Neural progenitor cell (in vitro differentiated cells): ENCODE results near the gene LRRC15. TPM values are rescaled to one million over a fixed set of nuclear protein-coding genes. Genes with fewer than 3 reads are reported as not detected.

Source experiments
- DNase-seq: peaks from one replicate; pipeline ENCODE4 v3.0.0-alpha.2; 2016; ENCODE audit warnings: low spot score
- H2AFZ ChIP-seq: fragments of 200-600 bp; sonication (generic); replicated peaks from 2 replicates; pipeline ENCODE4 v1.6.1; 2016; ENCODE audit warnings: antibody characterized with exemption
- H3F3A ChIP-seq: fragments of 200-600 bp; sonication (generic); 2 replicates; pipeline ENCODE4 v1.6.1; 2016; ENCODE audit warnings: antibody characterized with exemption, low read depth
- H3K27ac ChIP-seq: fragments of 200-600 bp; sonication (generic); 2 replicates; pipeline ENCODE4 v1.5.1; 2016; ENCODE audit warnings: mild to moderate bottlenecking
- H3K27me3 ChIP-seq: fragments of 200-600 bp; sonication (generic); 2 replicates; pipeline ENCODE4 v1.6.1; 2016; ENCODE audit warnings: mild to moderate bottlenecking, moderate library complexity
- H3K36me3 ChIP-seq: fragments of 200-600 bp; sonication (generic); 2 replicates; pipeline ENCODE4 v1.5.1; 2016
- H3K4me1 ChIP-seq: fragments of 200-600 bp; sonication (generic); 2 replicates; pipeline ENCODE4 v1.6.1; 2016; ENCODE audit warnings: mixed run types
- H3K4me2 ChIP-seq: fragments of 200-600 bp; sonication (generic); 2 replicates; pipeline ENCODE4 v1.6.1; 2016
- H3K4me3 ChIP-seq: fragments of 200-600 bp; sonication (generic); 2 replicates; pipeline ENCODE4 v1.5.1; 2016
- H3K79me2 ChIP-seq: fragments of 200-600 bp; sonication (generic); 2 replicates; pipeline ENCODE4 v1.6.1; 2016; ENCODE audit warnings: low read depth
- H3K9ac ChIP-seq: fragments of 200-600 bp; sonication (generic); 2 replicates; pipeline ENCODE4 v1.6.1; 2016
- H3K9me3 ChIP-seq: fragments of 200-600 bp; sonication (generic); 2 replicates; pipeline ENCODE4 v1.5.1; 2016; ENCODE audit warnings: low read depth
- H4K20me1 ChIP-seq: fragments of 200-600 bp; sonication (generic); 2 replicates; pipeline ENCODE4 v1.6.1; 2016; ENCODE audit warnings: low read depth
- H3K27ac Mint-ChIP-seq: 3 replicates; pipeline ENCODE4 v1.8.0; 2021; ENCODE audit warnings: mixed read lengths
- H3K27me3 Mint-ChIP-seq: 2 replicates; pipeline ENCODE4 v1.8.0; 2022; ENCODE audit warnings: low read depth, mild to moderate bottlenecking, inconsistent platforms, moderate library complexity, mixed read lengths; ENCODE audit not compliant: insufficient read depth
- H3K36me3 Mint-ChIP-seq: 3 replicates; pipeline ENCODE4 v1.8.0; 2021; ENCODE audit warnings: mixed read lengths
- H3K4me1 Mint-ChIP-seq: 3 replicates; pipeline ENCODE4 v1.8.0; 2021; ENCODE audit warnings: mixed read lengths
- H3K4me3 Mint-ChIP-seq: 3 replicates; pipeline ENCODE4 v1.8.0; 2021; ENCODE audit warnings: mild to moderate bottlenecking, moderate library complexity, mixed read lengths
- H3K9me3 Mint-ChIP-seq: 3 replicates; pipeline ENCODE4 v1.8.0; 2020; ENCODE audit warnings: mixed read lengths
- CTCF ChIP-seq: fragments of 200-600 bp; sonication (generic); IDR thresholded peaks from 2 replicates; pipeline ENCODE4 v1.5.1; 2017; ENCODE audit warnings: antibody characterized with exemption, mild to moderate bottlenecking
- EZH2 ChIP-seq: fragments of 200-600 bp; sonication (generic); IDR thresholded peaks from 2 replicates; pipeline ENCODE4 v1.6.1; 2017; ENCODE audit warnings: antibody characterized with exemption, mild to moderate bottlenecking, moderate library complexity
- EZH2phosphoT487 ChIP-seq: fragments of 200-600 bp; sonication (generic); IDR thresholded peaks from 2 replicates; pipeline ENCODE4 v1.6.1; 2017; ENCODE audit warnings: antibody characterized with exemption
- total RNA-seq: library from RNA; depleted of rRNA; stranded (reverse); fragments of >200 nt; gene quantifications from 2 replicates; pipeline ENCODE4 v1.2.3, GENCODE V29; 2015; ENCODE audit warnings: low replicate concordance

LRRC15 gene
- total RNA-seq, 1 donor from 2014 or later = not detected

- TF ChIP-seq EZH2 (no peak), EZH2phosphoT487 (no peak), CTCF (no peak)
- peaks cover 30% of the 10 kb centered on the region for H3F3A ChIP-seq
- Mint-ChIP-seq H3K27ac (no peak overlapping the region), H3K4me3 (no peak overlapping the region), H3K9me3 (no peaks in the 10 kb centered on the region), H3K4me1 (peaks cover 52% of the 10 kb centered on the region), H3K36me3 (no peaks in the 10 kb centered on the region), H3K27me3 (peaks cover 9% of the 10 kb centered on the region)
- no peaks in the 10 kb centered on the region for H3K27me3 ChIP-seq
- no peak overlapping the region for H3K4me2 ChIP-seq
- no peaks in the 10 kb centered on the region for H3K9me3 ChIP-seq
- no peak overlapping the region for H3K27ac ChIP-seq
- no peaks in the 10 kb centered on the region for H3K79me2 ChIP-seq
- H3K36me3 ChIP-seq = no peaks in the 10 kb centered on the region
- no peak for DNase-seq
- no peaks in the 10 kb centered on the region for H4K20me1 ChIP-seq
- H3K4me1 ChIP-seq = peaks cover 45% of the 10 kb centered on the region
- no peak overlapping the region for H3K9ac ChIP-seq
- no peak overlapping the region for H2AFZ ChIP-seq
- no peak overlapping the region for H3K4me3 ChIP-seq
Measured at GRCh38 chr3:194377708-194378107, 8.2 kb upstream of the LRRC15 start.

GRCh38 chr3:194376241-194376560 lies 6.7 kb upstream of the LRRC15 start:
- no peaks in the 10 kb centered on the region for H3K36me3 ChIP-seq
- TF ChIP-seq EZH2 = no peak
- no peak for TF ChIP-seq CTCF
- TF ChIP-seq EZH2phosphoT487 = no peak
- H3K36me3 Mint-ChIP-seq = no peaks in the 10 kb centered on the region
- H3K9me3 Mint-ChIP-seq = no peaks in the 10 kb centered on the region
- no peaks in the 10 kb centered on the region for H3K9me3 ChIP-seq
- peaks cover 33% of the 10 kb centered on the region for H3K4me1 ChIP-seq
- H3K9ac ChIP-seq = no peak overlapping the region
- no peaks in the 10 kb centered on the region for H3K27me3 ChIP-seq
- no peak overlapping the region for H3K4me3 ChIP-seq
- H3K79me2 ChIP-seq = no peaks in the 10 kb centered on the region
- no peak overlapping the region for H2AFZ ChIP-seq
- no peak overlapping the region for H3K4me3 Mint-ChIP-seq
- no peak overlapping the region for H3K27ac ChIP-seq
- H3K4me1 Mint-ChIP-seq = peaks cover 42% of the 10 kb centered on the region
- H3K27me3 Mint-ChIP-seq = peaks cover 14% of the 10 kb centered on the region
- H3F3A ChIP-seq = peaks cover 24% of the 10 kb centered on the region
- no peak for DNase-seq
- H3K27ac Mint-ChIP-seq = peak overlapping the region; percentile 82
- peak overlapping the region; percentile 59 for H3K4me2 ChIP-seq
- H4K20me1 ChIP-seq = no peaks in the 10 kb centered on the region

- Histone ChIP-seq H2AFZ (peak overlapping the region; percentile 63), H3K79me2 (no peaks in the 10 kb centered on the region), H3K36me3 (no peaks in the 10 kb centered on the region), H3K4me3 (peak overlapping the region; percentile 11), H4K20me1 (no peaks in the 10 kb centered on the region), H3K4me2 (peak overlapping the region; percentile 59), H3K27me3 (no peaks in the 10 kb centered on the region), H3K27ac (no peak overlapping the region), H3K9me3 (no peaks in the 10 kb centered on the region), H3K9ac (no peak overlapping the region), H3K4me1 (peaks cover 34% of the 10 kb centered on the region), H3F3A (peaks cover 28% of the 10 kb centered on the region)
- Mint-ChIP-seq H3K4me3 (peak overlapping the region; percentile 73), H3K4me1 (peaks cover 44% of the 10 kb centered on the region), H3K9me3 (no peaks in the 10 kb centered on the region), H3K36me3 (no peaks in the 10 kb centered on the region), H3K27me3 (peaks cover 14% of the 10 kb centered on the region), H3K27ac (peak overlapping the region; percentile 82)
- peak; percentile 66 for DNase-seq
- TF ChIP-seq EZH2phosphoT487 (no peak), EZH2 (no peak), CTCF (no peak)
Measured at GRCh38 chr3:194375473-194376240, 6.1 kb upstream of the LRRC15 start.
